GM18951 (cell line): Measurements from ENCODE around the gene HEYL.

Source experiments
- POLR2A ChIP-seq: IDR thresholded peaks from 4 replicates; pipeline ENCODE4 v1.6.1; 2011; ENCODE audit warnings: mild to moderate bottlenecking; ENCODE audit not compliant: insufficient read length, insufficient read depth; ENCODE audit errors: extremely low read depth
- in situ Hi-C: fragments of 300-500 bp; cut with MboI; formaldehyde crosslinking; loops from one replicate; pipeline ENCODE4 v1.12.0; 2022; ENCODE audit warnings: low sequenced_read_pairs, mixed read lengths, inconsistent platforms; ENCODE audit not compliant: unreplicated experiment

The HEYL gene

DNA sequence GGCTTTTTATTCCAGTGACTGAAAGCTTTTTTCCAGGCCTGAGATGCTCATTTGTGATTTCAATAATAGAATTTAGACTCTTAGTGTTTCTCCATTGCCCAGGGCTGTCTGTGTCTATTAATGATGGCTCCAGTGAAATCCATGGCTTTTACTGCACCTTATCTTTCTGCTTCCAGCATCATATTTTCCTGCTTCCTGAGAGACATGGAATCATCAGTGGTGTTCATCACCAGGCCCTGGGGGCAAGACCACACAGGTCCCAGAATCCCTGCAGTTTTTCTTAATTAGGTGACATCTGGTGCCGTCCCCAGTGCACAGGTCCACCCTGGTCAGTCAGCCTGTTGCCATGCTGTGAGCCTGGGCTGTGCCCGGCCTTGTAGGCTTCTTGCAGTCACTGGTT, 16.9 kb upstream of the HEYL start:
- in situ Hi-C loops: no loop called here
- no peak for TF ChIP-seq POLR2A

DNA sequence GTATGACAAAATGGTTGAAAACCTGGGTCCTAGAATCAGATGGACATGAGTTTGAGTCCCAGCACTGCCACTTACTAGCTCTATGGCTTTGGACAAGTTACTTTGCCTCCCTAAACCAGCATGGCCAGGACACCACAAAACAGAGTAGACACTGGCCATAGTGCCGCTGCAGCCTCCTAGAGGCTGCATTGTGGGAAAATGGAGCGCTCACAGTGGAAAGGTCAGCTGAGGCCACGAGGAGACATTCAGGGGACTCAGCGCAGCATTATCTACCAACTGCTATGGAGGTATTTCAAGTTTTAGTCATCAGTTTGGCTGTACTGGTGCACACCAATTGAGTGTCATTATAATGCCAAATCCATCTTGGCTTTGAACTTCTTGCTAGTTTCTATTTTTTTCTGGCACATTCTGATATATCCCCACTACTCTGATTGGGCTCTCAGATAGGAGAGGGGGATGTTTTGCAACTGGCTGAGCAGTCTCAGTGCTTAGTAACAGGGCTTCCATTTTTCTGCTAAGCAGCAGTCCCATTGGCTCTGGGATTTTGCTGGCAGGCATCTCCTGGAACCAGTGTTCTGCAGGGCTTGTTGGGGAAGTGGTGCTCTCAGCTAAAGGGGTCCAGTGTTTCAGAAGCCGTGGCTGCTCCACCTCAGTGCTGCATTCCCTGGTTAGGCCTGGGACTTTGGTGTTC, 16.3 kb upstream of the HEYL start:
- no peak for TF ChIP-seq POLR2A
- in situ Hi-C loops: no loop called here

DNA sequence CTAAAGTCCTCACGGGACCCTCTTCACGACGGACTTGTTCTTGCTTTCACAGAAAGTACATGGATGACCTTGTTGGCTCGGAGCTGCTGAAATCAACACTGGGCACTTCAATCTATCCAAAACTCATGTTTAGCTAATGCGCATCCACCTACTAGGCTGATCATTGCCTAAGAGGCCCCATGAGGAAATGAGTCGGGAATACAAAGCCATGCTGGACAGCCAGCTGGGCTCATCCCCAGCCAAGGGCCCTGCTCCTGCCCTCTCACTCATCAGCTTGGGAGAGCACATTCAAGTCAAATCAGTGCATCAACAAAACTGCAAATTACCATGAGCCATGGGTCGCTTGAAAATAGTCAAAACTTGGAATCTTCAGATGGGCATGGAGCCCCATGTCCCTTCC, 14.8 kb upstream of the HEYL start:
- in situ Hi-C loops: no loop called here
- no peak for TF ChIP-seq POLR2A

DNA sequence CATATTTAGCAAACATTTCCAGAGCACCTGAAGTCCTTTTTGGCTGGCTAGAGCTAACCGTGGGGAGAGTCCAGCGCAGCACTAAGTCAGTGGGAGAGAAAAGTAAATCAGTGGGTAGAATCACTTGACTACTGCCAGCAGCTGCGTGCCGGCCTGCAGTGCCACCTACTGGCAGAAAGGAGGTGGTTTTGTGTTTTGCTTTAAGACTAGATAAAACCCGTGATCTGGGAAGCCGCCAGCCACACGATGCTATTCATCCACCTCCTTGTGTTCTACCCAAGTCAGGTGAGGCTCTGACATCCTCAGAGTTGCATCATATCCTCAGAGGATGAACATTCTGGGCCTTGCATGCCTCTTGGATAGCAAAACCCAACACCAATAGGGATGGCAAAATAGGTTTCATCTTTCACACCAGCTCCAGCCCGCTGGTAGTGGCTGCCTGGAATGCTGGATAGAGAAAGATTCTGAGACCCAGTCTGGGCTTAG, 14.1 kb upstream of the HEYL start:
- no peak for TF ChIP-seq POLR2A
- in situ Hi-C loops: no loop called here

DNA sequence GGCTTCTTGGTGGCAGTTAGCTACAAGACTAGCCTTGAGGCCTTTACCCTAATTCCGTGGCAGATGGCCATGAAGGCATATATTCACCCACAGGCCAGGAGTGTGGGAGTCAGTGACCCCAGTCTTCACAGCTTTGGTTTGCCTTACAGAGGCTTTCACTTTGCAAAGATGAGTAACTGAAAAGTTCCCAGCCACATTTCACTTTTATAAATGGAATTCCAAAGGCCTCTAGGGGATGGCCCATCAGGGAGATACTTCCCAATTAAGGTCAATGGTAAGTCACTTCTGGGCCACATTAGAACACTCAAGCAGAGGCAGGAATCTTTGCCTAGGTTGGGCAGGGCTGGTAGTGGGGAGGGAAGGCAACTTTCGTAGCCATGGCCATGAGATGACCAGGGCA, 13.1 kb upstream of the HEYL start:
- TF ChIP-seq POLR2A: no peak
- in situ Hi-C loops: no loop called here

DNA sequence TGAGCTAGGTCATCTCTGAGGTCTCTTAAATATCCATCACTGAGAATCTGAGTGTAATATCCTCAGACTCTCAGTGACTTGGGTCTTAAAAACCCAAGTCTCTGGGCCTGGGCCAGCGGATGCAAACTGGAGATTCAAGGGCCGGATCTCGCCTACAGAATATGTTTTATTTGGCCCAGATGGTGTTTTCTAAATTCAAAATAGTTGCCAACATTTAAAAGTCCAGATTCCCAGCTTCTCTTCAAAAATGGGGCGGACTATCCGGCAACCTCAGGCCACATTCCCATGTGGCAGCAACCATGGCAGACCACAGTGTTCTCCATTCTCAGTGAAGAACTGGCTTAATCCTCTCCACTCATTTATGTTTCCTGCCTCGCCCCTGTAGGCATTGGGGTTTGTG, 12.7 kb upstream of the HEYL start:
- in situ Hi-C loops: no loop called here
- no peak for TF ChIP-seq POLR2A

DNA sequence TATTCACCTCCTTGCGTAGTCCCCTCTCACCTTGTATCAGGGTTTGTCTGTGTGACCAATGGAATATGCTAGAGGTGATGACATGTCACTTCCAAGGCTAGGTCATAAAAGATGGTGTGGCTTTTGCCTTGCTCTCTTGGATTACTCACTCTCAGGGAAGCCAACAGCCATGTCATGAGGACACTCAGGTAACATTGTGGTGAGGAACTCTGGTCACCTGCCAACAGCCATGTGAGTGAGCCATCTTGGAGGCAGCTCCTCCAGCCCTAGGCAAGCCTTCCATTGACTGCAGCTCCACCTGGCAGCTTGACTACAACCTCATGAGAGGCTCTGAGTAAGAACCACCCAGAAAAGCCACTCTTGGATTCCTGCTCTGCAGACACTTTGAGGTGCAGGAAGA, 11.0 kb upstream of the HEYL start:
- in situ Hi-C loops: no loop called here
- no peak for TF ChIP-seq POLR2A

DNA sequence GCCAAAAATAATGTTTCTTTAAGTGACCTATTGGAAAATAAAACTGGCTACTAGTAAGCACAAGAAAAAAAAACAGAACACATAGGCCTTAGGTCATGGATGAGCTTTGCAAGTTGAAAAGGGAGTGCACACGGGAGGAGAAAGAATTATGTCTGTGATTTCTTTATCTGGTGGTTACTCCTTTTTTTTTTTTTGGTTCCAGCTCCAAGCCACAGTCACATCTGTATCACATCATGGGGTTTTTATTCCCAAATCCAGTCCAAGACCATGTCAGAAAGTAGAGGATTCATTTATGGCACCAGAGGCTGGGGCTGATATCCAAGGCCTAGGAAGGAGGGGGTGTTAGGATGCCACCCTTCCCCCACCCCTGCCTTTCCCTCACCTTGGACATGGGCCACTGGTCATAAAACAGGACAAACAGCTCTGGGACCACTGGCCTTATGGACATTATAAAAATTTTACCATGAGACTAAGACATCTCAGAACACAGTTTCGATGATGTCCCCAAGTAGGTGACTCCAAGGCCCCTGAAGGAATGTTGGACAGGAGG, 10.3 kb upstream of the HEYL start:
- no peak for TF ChIP-seq POLR2A
- in situ Hi-C loops: no loop called here

DNA sequence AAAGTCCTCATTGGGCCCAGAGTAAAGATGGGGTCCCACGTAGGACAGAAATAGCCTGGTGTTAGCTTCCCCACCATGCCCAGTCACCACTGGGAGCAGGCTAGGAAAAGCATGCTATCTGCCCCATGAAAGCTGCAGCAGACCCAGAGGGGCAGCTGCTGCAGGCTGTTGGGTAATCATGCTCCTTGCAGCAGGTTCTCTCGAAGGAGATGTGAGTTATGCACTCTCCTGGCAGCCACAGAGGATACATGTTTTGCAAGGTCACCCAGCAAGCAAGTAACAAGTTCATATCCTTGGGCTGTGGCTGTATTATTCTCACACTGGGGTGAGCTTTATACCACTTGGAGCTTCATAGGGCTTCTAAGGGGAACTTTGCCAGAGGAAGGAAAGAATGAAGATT, 9.1 kb upstream of the HEYL start:
- in situ Hi-C loops: no loop called here
- TF ChIP-seq POLR2A: no peak

DNA sequence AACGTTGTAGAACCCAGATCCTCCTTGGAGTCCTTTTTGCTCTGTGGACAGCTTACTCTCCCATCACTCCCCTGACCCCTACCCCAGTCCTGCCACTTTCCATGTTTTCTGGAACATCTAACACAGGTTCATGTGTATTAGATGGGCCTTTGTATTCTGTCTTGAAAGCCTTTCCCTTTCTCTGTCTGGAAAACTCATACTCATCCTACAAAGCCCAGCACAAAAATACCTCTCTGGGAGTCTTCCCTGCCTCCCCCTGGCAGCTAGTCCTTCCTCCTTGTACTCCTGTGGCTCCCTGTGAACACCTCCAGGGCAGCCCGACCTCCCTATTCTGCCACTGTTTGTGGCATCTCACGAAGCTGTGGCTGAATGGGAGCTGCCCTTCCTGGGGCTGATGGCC, 7.8 kb upstream of the HEYL start:
- in situ Hi-C loops: no loop called here

DNA sequence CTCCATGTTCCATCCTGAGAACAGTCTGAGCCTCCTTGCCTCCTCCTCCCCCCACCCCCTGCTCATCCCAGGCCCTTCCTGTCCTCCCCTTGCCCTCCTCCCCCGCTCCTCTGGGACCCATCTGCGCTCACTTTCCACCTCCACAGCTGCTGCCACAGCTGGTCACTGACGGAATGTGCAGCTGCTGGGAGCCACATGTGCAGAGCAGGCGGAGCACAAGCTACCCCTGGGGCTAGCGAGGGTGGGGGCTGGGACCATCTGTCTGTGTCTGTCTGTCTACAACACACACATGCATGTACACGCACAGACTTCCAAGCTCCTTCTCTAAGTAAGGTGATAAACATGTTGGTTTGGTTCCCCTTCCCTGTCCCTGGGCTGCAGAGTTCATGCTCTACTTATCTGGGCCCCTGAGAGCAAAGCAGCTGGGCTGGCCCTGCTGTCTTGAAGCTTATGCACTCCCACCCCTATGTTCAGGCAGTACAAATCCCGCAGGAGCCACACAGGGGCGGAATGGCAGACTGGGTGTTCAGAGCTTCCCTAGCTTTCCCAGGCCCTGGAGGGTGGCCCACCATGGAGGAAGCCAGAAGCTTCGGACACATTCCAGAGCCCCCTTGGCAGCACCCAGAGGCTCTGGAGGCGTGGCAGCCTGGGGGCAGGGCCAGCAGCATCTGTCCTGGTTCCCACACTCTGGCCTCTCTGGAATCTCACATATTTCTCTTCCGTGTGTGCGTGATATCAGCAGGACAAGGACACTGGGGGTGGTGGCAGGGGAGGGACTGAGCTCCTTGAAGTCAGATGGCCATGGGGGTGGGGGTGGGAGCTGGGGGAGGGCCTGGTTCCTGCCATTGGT, 7.0 kb upstream of the HEYL start:
- in situ Hi-C loops: no loop called here

More for the DNA sequence above, 7.8 kb upstream of the HEYL start:
- no peak for TF ChIP-seq POLR2A

DNA sequence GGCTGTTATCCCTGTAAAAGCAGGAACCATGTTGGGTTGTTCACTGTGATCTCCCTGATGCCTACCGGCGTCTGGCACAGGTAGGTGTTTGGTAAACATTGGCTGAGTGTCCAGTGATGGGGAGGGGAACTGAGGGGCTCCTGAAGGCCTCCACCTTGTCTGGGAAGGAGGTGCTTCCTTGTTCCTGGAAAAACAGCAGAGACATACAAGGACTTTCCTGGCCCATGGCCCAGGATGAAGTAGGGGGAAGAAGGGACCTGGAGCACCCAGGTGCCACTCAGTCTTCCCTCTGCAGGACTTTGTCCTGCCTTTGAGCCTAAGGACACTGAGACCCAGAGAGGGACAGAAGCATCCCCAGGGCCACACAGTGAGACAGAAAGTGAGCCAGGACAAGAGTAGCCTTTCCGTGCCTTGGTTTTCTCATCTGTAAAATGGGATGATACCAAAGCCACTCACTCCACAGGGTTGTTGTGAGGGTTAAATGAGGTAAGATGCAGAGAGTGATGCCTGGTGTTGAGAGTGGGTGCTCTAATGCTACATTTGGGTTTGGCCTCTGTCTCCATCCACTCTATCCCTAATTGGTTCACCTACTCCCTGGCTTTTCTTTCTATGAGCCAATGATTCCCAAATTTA, 6.1 kb upstream of the HEYL start:
- TF ChIP-seq POLR2A: no peak
- in situ Hi-C loops: no loop called here

More for the DNA sequence above, 7.0 kb upstream of the HEYL start:
- TF ChIP-seq POLR2A: no peak

DNA sequence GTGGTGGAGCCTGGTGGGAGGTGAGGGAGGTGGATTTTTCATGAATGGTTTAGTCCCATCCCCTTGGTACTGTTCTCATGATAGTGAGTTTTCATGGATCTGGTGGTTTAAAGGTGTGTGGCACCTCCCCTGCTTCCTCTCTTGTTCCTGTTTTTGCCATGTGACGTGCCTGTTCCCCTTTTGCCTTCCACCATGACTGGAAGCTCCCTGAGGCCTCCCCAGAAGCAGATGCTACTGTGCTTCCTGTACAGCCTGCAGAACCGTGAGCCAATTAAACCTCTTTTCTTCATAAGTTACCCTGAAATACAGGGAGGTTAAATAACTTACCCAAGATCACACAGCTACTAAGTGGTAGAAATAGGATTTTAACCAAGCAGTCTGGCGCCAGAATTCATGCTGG, 4.3 kb upstream of the HEYL start:
- in situ Hi-C loops: no loop called here
- no peak for TF ChIP-seq POLR2A
